Esophagus muscularis mucosa (tissue), 4 donors: ENCODE data around the gene EGFL8. TPM values are rescaled to one million over a fixed set of nuclear protein-coding genes. Genes with fewer than 3 reads are reported as not detected.

Experiments used
- DNase-seq: peaks from one replicate; pipeline ENCODE4 v3.0.0-alpha.2; 2017; ENCODE audit errors: extremely low spot score
- H3K27ac ChIP-seq, 4 donors: fragments of 200-600 bp; sonication (generic); replicated peaks in 1 of 4; 1 replicate in 3 of 4; 2 replicates in 1 of 4; pipeline ENCODE4 v1.5.1; 2016 to 2019; ENCODE audit warnings: mild to moderate bottlenecking in 1 of 4
- H3K27me3 ChIP-seq, 4 donors: fragments of 200-600 bp; sonication (generic); one replicate each; pipeline versions ENCODE4 v1.5.1 to v1.6.0; 2016 to 2019
- H3K36me3 ChIP-seq, 4 donors: fragments of 200-600 bp; sonication (generic); one replicate each; pipeline ENCODE4 v1.5.1; 2016 to 2019
- H3K4me1 ChIP-seq, 4 donors: fragments of 200-600 bp; sonication (generic); one replicate each; pipeline ENCODE4 v1.5.1; 2016 to 2019
- H3K4me3 ChIP-seq, 4 donors: fragments of 200-600 bp; sonication (generic); 1 replicate in 2 of 4; 2 replicates in 2 of 4; pipeline ENCODE4 v1.5.1; 2016 to 2019; ENCODE audit warnings: mild to moderate bottlenecking in 4 of 4, moderate library complexity in 1 of 4
- H3K9me3 ChIP-seq, 4 donors: fragments of 200-600 bp; sonication (generic); 1 replicate in 3 of 4; 2 replicates in 1 of 4; pipeline ENCODE4 v1.5.1; 2016 to 2019
- CTCF ChIP-seq, 3 experiments: fragments of 200-600 bp in 2 of 3; fragments of 450-650 bp in 1 of 3; sonication (generic) in 2 of 3; IDR thresholded peaks; one replicate each; pipeline ENCODE4 v1.5.1; 2017 to 2019; ENCODE audit warnings: antibody characterized with exemption in 3 of 3, mild to moderate bottlenecking in 2 of 3, moderate library complexity in 1 of 3
- EP300 ChIP-seq: sonication (generic); formaldehyde crosslinking; IDR thresholded peaks from one replicate; pipeline ENCODE4 v1.6.1; 2017; ENCODE audit warnings: antibody characterized with exemption
- POLR2A ChIP-seq: fragments of 450-650 bp; IDR thresholded peaks from one replicate; pipeline ENCODE4 v1.6.1; 2017; ENCODE audit warnings: antibody characterized with exemption, moderate library complexity, mild to moderate bottlenecking, low read depth
- POLR2AphosphoS5 ChIP-seq, 2 donors: sonication (generic); formaldehyde crosslinking; IDR thresholded peaks; one replicate each; pipeline ENCODE4 v1.6.1; 2017; ENCODE audit warnings: antibody characterized with exemption in 2 of 2
- WGBS: methylation state at CpG from one replicate; pipeline ENCODE4 v1.1.5; 2018; 5-methylcytosine and 5-hydroxymethylcytosine counted together
- intact Hi-C: fragments of 100-400 bp; cut with DNase I; formaldehyde crosslinking; loops from one replicate; pipeline ENCODE4 v1.15.1; 2023
- total RNA-seq, 4 donors: library from RNA; depleted of rRNA; stranded (reverse); fragments of >200 nt; gene quantifications; one replicate each; pipeline versions ENCODE4 v1.1.0 to v1.2.1, GENCODE V29; 2016

EGFL8 gene
- total RNA-seq, 4 donors from 2014 or later, result 8.1 to 20.7 (median 13.9) TPM

GRCh38 chr6:32168807-32169591, 4.6 kb downstream of the EGFL8 start:
- H3K36me3 ChIP-seq, result peaks cover 13 to 74% (median 65%) of the 10 kb centered on the region in 4 donors
- TF ChIP-seq POLR2AphosphoS5 (IDR thresholded peaks at IDR 0.05) (no peak), EP300 (no peak), CTCF (IDR thresholded peaks at IDR 0.05) (no peak), POLR2A (no peak)
- peak overlapping the region in 3 of 4 donors; percentile 13 to 50 (median 37) for H3K27ac ChIP-seq
- WGBS, result 78% methylated on average over 9 of the region's 11 CpGs
- H3K4me3 ChIP-seq, result no peak overlapping the region
- H3K9me3 ChIP-seq, result no peaks in the 10 kb centered on the region
- DNase-seq, result no peak
- H3K27me3 ChIP-seq, result no peaks in the 10 kb centered on the region
- intact Hi-C loops, result no loop called here
- H3K4me1 ChIP-seq, result peaks cover 0 to 30% (median 24%) of the 10 kb centered on the region in 4 donors

- peaks cover 13 to 62% (median 58%) of the 10 kb centered on the region in 4 donors for H3K36me3 ChIP-seq
- no peak for DNase-seq
- TF ChIP-seq POLR2A (no peak), EP300 (no peak), POLR2AphosphoS5 (IDR thresholded peaks at IDR 0.05) (no peak), CTCF (IDR thresholded peaks at IDR 0.05) (no peak)
- intact Hi-C loops, result no loop called here
- H3K9me3 ChIP-seq, result no peaks in the 10 kb centered on the region
- H3K27ac ChIP-seq, result no peak overlapping the region
- no peak overlapping the region for H3K4me3 ChIP-seq
- WGBS, result 86% methylated on average over 4 of the region's 11 CpGs
- peaks cover 9 to 41% (median 37%) of the 10 kb centered on the region in 4 donors for H3K4me1 ChIP-seq
- H3K27me3 ChIP-seq, result no peaks in the 10 kb centered on the region
These were observed 5.9 kb downstream of the EGFL8 start for GRCh38 chr6:32170294-32170693.

GRCh38 chr6:32171234-32171633, 6.8 kb downstream of the EGFL8 start:
- DNase-seq, result no peak
- Histone ChIP-seq H3K27ac (no peak overlapping the region), H3K4me1 (peaks cover 13 to 46% (median 42%) of the 10 kb centered on the region in 4 donors), H3K4me3 (no peak overlapping the region), H3K27me3 (no peaks in the 10 kb centered on the region), H3K36me3 (peaks cover 13 to 53% (median 49%) of the 10 kb centered on the region in 4 donors), H3K9me3 (no peaks in the 10 kb centered on the region)
- intact Hi-C loops, result no loop called here
- TF ChIP-seq POLR2AphosphoS5 (IDR thresholded peaks at IDR 0.05), result no peak
- no peak for TF ChIP-seq CTCF (IDR thresholded peaks at IDR 0.05)
- TF ChIP-seq POLR2A, result no peak
- TF ChIP-seq EP300, result no peak
- 93% methylated on average over 6 of the region's 6 CpGs for WGBS

DNA sequence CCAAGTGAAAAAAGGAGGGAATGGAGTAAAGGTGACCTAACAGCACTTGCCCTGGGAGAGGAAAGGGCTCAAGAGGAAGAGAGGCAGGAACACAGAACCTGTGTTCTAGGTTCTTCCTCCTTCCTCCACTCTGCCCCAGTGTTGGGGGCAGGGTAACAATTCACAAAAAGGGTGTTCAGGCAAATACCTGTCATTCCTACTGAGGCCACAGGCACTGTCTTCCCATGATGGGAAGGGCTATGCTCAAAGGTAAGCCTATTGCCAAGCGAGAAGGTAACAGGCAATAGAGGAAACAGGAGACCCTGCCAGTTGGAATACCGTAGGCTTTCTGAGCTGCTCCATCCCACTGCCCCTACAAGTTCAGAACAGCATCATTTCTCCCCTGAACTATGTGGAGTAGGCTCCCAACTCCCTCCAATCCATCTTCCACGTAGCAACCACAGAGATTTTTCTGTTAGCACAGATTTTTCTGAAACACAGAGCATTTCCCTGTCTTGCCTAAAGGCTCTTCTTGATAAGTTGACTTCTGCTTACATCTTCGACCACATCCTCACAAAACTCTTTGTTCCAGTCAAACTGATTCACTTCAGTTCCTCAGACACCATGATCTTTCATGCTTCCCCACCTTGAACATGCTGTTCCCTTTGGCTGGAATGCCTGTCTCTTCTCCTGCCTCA, 8.8 kb downstream of the EGFL8 start:
- H3K4me1 ChIP-seq, result peaks cover 24 to 53% (median 48%) of the 10 kb centered on the region in 4 donors
- H3K36me3 ChIP-seq, result peaks cover 11 to 33% (median 30%) of the 10 kb centered on the region in 4 donors
- TF ChIP-seq EP300 (no peak), POLR2AphosphoS5 (IDR thresholded peaks at IDR 0.05) (peak in 1 of 2 donors; percentile 32), CTCF (IDR thresholded peaks at IDR 0.05) (no peak), POLR2A (no peak)
- no peaks in the 10 kb centered on the region for H3K9me3 ChIP-seq
- WGBS, result 69% methylated on average over 4 of the region's 4 CpGs
- intact Hi-C loops, result no loop called here
- peak overlapping the region in 3 of 4 donors; percentile 52 to 66 (median 62) for H3K27ac ChIP-seq
- H3K4me3 ChIP-seq, result no peak overlapping the region
- H3K27me3 ChIP-seq, result no peaks in the 10 kb centered on the region
- no peak for DNase-seq
